ENCODE results near the gene IVD. TPM values are rescaled to one million over a fixed set of nuclear protein-coding genes. Genes with fewer than 3 reads are reported as not detected.

Gene IVD
- total and polyA plus RNA-seq, 2 of the 4 experiments (the other 2 are of a cell fraction) = 31.7 to 41.1 TPM

DNA sequence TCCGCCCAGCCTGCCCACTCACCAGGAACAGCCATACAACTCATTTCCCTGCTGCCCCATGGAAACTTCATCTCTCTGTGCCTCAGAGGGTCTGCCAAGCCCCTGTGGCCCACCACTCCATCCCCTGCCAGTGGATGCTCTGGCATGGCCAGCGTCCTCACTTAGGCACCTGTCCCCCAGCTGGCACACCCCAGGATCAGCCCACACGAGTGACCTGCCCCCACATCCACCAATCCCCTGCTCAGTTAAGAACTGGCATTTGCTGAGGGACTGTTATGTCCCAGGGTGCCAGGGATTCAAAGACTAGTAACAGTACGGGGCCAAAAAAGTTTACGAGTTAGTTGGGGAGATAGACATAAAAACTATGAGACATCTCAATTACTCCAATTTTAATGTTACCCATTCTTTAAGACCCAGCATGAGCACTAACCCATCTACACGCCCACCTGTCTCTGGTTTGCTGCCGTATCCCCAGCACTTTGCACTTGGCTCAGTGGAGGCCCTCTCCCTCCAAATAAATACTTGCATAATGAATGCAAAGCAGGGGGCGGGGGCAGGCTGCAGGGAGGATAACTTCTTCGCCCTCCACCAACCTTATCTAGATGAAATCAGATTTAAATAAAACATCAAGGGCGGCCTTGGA lies 23.6 kb downstream of the IVD start:
- Histone ChIP-seq H3K4me3 (ENCODE audit: insufficient read depth, low read depth, low read length) (no peak overlapping the region), H4K91ac (ENCODE audit: insufficient read depth, low read depth, low read length) (no peak overlapping the region), H3K56ac (ENCODE audit: extremely low read depth, insufficient read depth, low read length) (no peak overlapping the region), H3K14ac (replicated peaks; ENCODE audit: low read depth, low read length) (no peak overlapping the region), H2BK15ac (ENCODE audit: low read depth, low read length) (no peak overlapping the region), H3K36me3 (ENCODE audit: control insufficient read depth, insufficient read depth, low read length) (no peaks in the 10 kb centered on the region; the same call in 1 of the 2 replicates), H2AK5ac (ENCODE audit: low read depth, low read length) (no peak overlapping the region), H2AFZ (replicated peaks; ENCODE audit: low read length, poor library complexity) (no peak overlapping the region), H3K4me2 (ENCODE audit: low read depth, low read length) (no peak overlapping the region), H3K9me1 (ENCODE audit: insufficient read depth, low read length) (no peaks in the 10 kb centered on the region), H3K18ac (ENCODE audit: low read depth, low read length) (no peak overlapping the region), H4K20me1 (ENCODE audit: insufficient read depth, low read length) (no peaks in the 10 kb centered on the region), H2AK9ac (replicated peaks; ENCODE audit: low read depth, low read length, poor library complexity) (no peak overlapping the region), H3K4me1 (ENCODE audit: control insufficient read depth, insufficient read depth, low read length) (no peaks in the 10 kb centered on the region; the same call in 1 of the 2 replicates), H4K5ac (ENCODE audit: low read depth, low read length) (no peak overlapping the region), H3K79me1 (ENCODE audit: low read depth in 1 of 2, low read length in 2 of 2) (no peaks in the 10 kb centered on the region), H2BK20ac (ENCODE audit: low read depth, low read length) (no peak overlapping the region), H3K4ac (ENCODE audit: low read depth, low read length) (no peak overlapping the region), H3K27ac (ENCODE audit: insufficient read depth, low read length) (no peak overlapping the region), H3K23ac (ENCODE audit: low read depth, low read length) (no peak overlapping the region), H3K9ac (ENCODE audit: low read depth, low read length) (no peak overlapping the region), H3K27me3 (ENCODE audit: control insufficient read depth, insufficient read depth, low read length) (peaks cover 51% of the 10 kb centered on the region), H2BK120ac (ENCODE audit: low read depth, low read length) (no peak overlapping the region), H2BK5ac (ENCODE audit: low read depth, low read length, poor library complexity, severe bottlenecking) (no peak overlapping the region), H4K8ac (ENCODE audit: low read depth in 2 of 2, low read length in 2 of 2) (no peak overlapping the region), H3K9me3 (ENCODE audit: control insufficient read depth, insufficient read depth, low read length) (no peaks in the 10 kb centered on the region)
- DNase-seq = no peak
- POLR2A ChIA-PET (ENCODE audit: unreplicated experiment) = no interaction called here
- WGBS, 2 experiments (ENCODE audit: extremely low coverage in 2 of 2, insufficient read length in 1 of 2) = 79% methylated on average over 2 of the region's 10 CpGs; no CpG with 5 or more reads in 1 of the 2 experiments
- in situ Hi-C loops (cut with MboI; ENCODE audit: low sequenced_read_pairs) (loop anchor here (5.0 to 10.0 kb wide), 3 partner anchors 152 to 384 kb away; no protein-coding TSS in a partner anchor), intact Hi-C loops (cut with micrococcal nuclease) (no loop called here), dilution Hi-C loops (cut with HindIII; ENCODE audit: low sequenced_read_pairs, unreplicated experiment) (no loop called here)
- BruUV-seq (replicated peaks) = no TSS peak
- TF ChIP-seq CEBPB (IDR thresholded peaks at IDR 0.05; ENCODE audit: low read depth, low read length) = no peak
- TF ChIP-seq, protein P1, sequence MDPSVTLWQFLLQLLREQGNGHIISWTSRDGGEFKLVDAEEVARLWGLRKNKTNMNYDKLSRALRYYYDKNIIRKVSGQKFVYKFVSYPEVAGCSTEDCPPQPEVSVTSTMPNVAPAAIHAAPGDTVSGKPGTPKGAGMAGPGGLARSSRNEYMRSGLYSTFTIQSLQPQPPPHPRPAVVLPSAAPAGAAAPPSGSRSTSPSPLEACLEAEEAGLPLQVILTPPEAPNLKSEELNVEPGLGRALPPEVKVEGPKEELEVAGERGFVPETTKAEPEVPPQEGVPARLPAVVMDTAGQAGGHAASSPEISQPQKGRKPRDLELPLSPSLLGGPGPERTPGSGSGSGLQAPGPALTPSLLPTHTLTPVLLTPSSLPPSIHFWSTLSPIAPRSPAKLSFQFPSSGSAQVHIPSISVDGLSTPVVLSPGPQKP (IDR thresholded peaks at IDR 0.05; ENCODE audit: borderline replicate concordance, low read depth, low read length) = no peak
- CTCF ChIA-PET = interaction anchor here (0.7 kb wide), 1 partner anchor 175 kb away, joined by 3 read pairs; no protein-coding TSS in a partner anchor
- ATAC-seq (ENCODE audit: low read depth) = no peak

All from IMR-90 (cell line).